GM13977 (cell line): Measurements from ENCODE around the gene N4BP2L1.

Experiments used
- DNase-seq: peaks from one replicate; pipeline ENCODE4 v3.0.0; 2012; ENCODE audit warnings: low spot score
- CTCF ChIP-seq: IDR thresholded peaks from 2 replicates; pipeline ENCODE4 v1.5.1; 2012; ENCODE audit warnings: mild to moderate bottlenecking, control low read depth; ENCODE audit not compliant: insufficient read depth; ENCODE audit errors: extremely low read depth, missing control alignments
- in situ Hi-C: fragments of 300-500 bp; cut with MboI; formaldehyde crosslinking; loops from one replicate; pipeline ENCODE4 v1.12.0; 2022; ENCODE audit warnings: low sequenced_read_pairs, low pct_unique_long_range_greater_than_20kb, mixed read lengths, inconsistent platforms; ENCODE audit not compliant: unreplicated experiment

The N4BP2L1 gene

GRCh38 chr13:32438871-32439270, 10.9 kb upstream of the N4BP2L1 start:
- no peak for DNase-seq
- in situ Hi-C loops, result no loop called here
- no peak for TF ChIP-seq CTCF

- TF ChIP-seq CTCF, result no peak
- DNase-seq, result no peak
- in situ Hi-C loops, result no loop called here
Measured at GRCh38 chr13:32432856-32433255, 4.9 kb upstream of the N4BP2L1 start.

GRCh38 chr13:32431361-32431760, 3.4 kb upstream of the N4BP2L1 start:
- no peak for DNase-seq
- no peak for TF ChIP-seq CTCF
- in situ Hi-C loops, result no loop called here

GRCh38 chr13:32430018-32430747, 2.3 kb upstream of the N4BP2L1 start:
- no peak for TF ChIP-seq CTCF
- in situ Hi-C loops, result no loop called here
- no peak for DNase-seq

- no peak for DNase-seq
- in situ Hi-C loops, result no loop called here
- TF ChIP-seq CTCF, result no peak
Measured at GRCh38 chr13:32429433-32429909, 1.5 kb upstream of the N4BP2L1 start.

- in situ Hi-C loops, result no loop called here
- no peak for TF ChIP-seq CTCF
- no peak for DNase-seq
Measured at GRCh38 chr13:32428581-32429432, 877 bp upstream of the N4BP2L1 start.
